ENCODE measurements around the gene CAPSL.

DNA sequence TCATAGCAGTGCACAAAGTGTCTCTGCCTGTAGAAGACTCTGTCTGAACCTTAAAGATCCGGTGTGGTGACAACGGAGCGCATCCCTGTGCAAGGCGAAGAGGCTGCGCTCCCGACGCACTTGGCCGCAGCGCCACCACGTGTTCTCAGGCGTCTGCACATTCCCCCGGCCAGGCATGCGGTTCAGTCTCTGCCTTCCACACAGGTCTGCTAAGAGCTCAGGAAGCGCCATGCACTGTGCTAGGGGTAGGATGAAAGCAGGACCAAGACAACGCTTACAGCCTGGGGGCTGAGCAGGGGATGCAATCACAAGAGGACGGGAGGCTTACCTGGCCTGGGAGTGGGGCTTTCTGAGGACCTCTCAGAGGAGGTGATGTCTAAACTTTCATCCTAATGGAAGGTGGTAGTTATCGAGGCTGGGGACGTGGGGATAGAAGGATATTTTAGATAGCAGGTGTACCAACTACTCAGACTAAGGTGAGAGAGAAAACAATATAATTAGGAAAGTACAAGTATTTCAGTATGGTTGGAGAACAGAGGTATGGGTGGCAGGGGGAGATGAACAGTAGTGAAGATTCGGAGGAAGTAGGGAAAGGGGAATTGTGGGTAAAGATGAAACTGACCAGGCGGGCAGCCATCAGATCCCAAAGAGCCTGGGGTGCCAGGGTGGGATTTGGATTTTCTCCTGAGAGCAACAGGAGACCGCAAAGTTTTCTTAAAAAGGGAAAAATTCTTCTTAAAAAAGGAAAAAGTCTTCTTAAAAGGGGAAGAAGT, 13.3 kb downstream of the CAPSL start:
- TF ChIP-seq, protein P1, sequence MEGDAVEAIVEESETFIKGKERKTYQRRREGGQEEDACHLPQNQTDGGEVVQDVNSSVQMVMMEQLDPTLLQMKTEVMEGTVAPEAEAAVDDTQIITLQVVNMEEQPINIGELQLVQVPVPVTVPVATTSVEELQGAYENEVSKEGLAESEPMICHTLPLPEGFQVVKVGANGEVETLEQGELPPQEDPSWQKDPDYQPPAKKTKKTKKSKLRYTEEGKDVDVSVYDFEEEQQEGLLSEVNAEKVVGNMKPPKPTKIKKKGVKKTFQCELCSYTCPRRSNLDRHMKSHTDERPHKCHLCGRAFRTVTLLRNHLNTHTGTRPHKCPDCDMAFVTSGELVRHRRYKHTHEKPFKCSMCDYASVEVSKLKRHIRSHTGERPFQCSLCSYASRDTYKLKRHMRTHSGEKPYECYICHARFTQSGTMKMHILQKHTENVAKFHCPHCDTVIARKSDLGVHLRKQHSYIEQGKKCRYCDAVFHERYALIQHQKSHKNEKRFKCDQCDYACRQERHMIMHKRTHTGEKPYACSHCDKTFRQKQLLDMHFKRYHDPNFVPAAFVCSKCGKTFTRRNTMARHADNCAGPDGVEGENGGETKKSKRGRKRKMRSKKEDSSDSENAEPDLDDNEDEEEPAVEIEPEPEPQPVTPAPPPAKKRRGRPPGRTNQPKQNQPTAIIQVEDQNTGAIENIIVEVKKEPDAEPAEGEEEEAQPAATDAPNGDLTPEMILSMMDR (conservative IDR thresholded peaks at IDR 0.05; ENCODE audit: low read depth in 2 of 2) = peak; percentile 74 to 96
- TF ChIP-seq EZH2 (IDR thresholded peaks at IDR 0.05; ENCODE audit: low read depth, unreplicated experiment) = no peak
